ENCODE measurements around the gene IL2. TPM values are rescaled to one million over a fixed set of nuclear protein-coding genes. Genes with fewer than 3 reads are reported as not detected.

IL2 gene
- total RNA-seq, 1 donor from 2014 or later: not detected

DNA sequence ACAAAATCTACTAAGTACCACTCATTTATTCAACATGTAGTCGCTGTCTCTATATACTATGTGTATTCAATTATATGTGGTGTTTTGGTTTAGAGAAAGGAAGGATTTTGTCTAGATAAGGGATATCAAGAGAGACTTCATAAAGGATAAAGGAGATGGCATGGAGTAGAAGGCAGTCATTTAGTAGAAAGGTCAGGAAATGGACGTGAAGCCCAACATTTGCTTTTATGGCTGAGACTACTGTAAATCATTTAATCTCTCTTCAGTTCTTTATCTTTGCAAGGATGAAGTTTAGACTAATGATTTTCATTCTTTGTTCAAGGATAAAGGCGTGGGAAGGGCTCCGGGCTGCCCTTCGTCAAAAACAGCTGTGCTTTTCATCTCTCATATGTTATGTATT, 25.2 kb downstream of the IL2 start:
- H3K36me3 ChIP-seq (ENCODE audit: control insufficient read depth, insufficient read depth, low read length): no peaks in the 10 kb centered on the region
- FAIRE-seq: no peak
- no peaks in the 10 kb centered on the region for H3K27me3 ChIP-seq (ENCODE audit: control insufficient read depth, insufficient read depth, low read length)
- TF ChIP-seq, protein P1, sequence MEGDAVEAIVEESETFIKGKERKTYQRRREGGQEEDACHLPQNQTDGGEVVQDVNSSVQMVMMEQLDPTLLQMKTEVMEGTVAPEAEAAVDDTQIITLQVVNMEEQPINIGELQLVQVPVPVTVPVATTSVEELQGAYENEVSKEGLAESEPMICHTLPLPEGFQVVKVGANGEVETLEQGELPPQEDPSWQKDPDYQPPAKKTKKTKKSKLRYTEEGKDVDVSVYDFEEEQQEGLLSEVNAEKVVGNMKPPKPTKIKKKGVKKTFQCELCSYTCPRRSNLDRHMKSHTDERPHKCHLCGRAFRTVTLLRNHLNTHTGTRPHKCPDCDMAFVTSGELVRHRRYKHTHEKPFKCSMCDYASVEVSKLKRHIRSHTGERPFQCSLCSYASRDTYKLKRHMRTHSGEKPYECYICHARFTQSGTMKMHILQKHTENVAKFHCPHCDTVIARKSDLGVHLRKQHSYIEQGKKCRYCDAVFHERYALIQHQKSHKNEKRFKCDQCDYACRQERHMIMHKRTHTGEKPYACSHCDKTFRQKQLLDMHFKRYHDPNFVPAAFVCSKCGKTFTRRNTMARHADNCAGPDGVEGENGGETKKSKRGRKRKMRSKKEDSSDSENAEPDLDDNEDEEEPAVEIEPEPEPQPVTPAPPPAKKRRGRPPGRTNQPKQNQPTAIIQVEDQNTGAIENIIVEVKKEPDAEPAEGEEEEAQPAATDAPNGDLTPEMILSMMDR (IDR thresholded peaks at IDR 0.05; ENCODE audit: insufficient read depth, low read length, severe bottlenecking): no peak
- H3K4me3 ChIP-seq (ENCODE audit: low read depth, low read length): no peak overlapping the region
- DNase-seq (ENCODE audit: low read depth): no peak

- H3K4me3 ChIP-seq (ENCODE audit: low read depth, low read length): no peak overlapping the region
- no peaks in the 10 kb centered on the region for H3K27me3 ChIP-seq (ENCODE audit: control insufficient read depth, insufficient read depth, low read length)
- no peaks in the 10 kb centered on the region for H3K36me3 ChIP-seq (ENCODE audit: control insufficient read depth, insufficient read depth, low read length)
- TF ChIP-seq, protein P1 (IDR thresholded peaks at IDR 0.05; ENCODE audit: insufficient read depth, low read length, severe bottlenecking): no peak
- FAIRE-seq: no peak
- no peak for DNase-seq (ENCODE audit: low read depth)
Observed at GRCh38 chr4:122423246-122423645, 33.3 kb downstream of the IL2 start.

GRCh38 chr4:122412547-122412946, 44.0 kb downstream of the IL2 start:
- no peak for FAIRE-seq
- Histone ChIP-seq H3K36me3 (ENCODE audit: control insufficient read depth, insufficient read depth, low read length) (no peaks in the 10 kb centered on the region), H3K27me3 (ENCODE audit: control insufficient read depth, insufficient read depth, low read length) (no peaks in the 10 kb centered on the region), H3K4me3 (ENCODE audit: low read depth, low read length) (no peak overlapping the region)
- TF ChIP-seq, protein P1 (IDR thresholded peaks at IDR 0.05; ENCODE audit: insufficient read depth, low read length, severe bottlenecking): no peak
- DNase-seq (ENCODE audit: low read depth): peak; percentile 10

DNA sequence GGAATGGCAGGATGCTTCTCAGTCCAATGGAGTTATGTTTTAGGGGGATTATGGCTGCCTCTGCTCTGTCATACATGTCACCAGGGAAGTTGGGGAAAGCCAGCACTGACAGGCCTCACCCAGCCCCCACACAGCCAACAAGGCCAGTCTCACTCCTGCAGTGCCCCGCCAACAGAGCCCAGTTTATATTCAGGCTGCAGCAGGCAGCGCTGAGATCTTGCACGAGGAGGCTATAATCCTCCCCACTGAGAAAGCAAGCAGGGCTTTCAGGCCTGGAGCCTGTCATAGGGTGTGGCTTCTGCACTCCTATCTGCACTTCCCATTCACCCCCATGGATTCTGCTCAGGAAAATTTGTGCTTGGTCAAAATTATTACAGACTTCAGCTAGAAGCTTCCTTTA, 52.7 kb downstream of the IL2 start:
- Histone ChIP-seq H3K36me3 (ENCODE audit: control insufficient read depth, insufficient read depth, low read length) (no peaks in the 10 kb centered on the region), H3K4me3 (ENCODE audit: low read depth, low read length) (no peak overlapping the region), H3K27me3 (ENCODE audit: control insufficient read depth, insufficient read depth, low read length) (no peaks in the 10 kb centered on the region)
- FAIRE-seq (no peak), DNase-seq (ENCODE audit: low read depth) (no peak)
- TF ChIP-seq, protein P1 (IDR thresholded peaks at IDR 0.05; ENCODE audit: insufficient read depth, low read length, severe bottlenecking): no peak

Other genes with a start within 250 kb of the IL2 start
- under 0.01 TPM in 1 of 2 replicates, not detected in the other for gene ADAD1, start 77.7 kb downstream of the IL2 start, total RNA-seq
- not detected in 2 replicates for gene IL21, start 164.3 kb upstream of the IL2 start, total RNA-seq

Measured in bronchial epithelial cell (primary cell).